GM12892 (cell line): ENCODE measurements around the gene RNF144A.

Experiments used
- POLR2A ChIP-seq: IDR thresholded peaks from 2 replicates; pipeline ENCODE4 v1.6.1; 2011; ENCODE audit warnings: low read depth, low read length, control low read depth
- POLR2AphosphoS5 ChIP-seq: IDR thresholded peaks from 2 replicates; pipeline ENCODE4 v1.6.1; 2011; ENCODE audit warnings: low read depth, low read length, control low read depth

DNA sequence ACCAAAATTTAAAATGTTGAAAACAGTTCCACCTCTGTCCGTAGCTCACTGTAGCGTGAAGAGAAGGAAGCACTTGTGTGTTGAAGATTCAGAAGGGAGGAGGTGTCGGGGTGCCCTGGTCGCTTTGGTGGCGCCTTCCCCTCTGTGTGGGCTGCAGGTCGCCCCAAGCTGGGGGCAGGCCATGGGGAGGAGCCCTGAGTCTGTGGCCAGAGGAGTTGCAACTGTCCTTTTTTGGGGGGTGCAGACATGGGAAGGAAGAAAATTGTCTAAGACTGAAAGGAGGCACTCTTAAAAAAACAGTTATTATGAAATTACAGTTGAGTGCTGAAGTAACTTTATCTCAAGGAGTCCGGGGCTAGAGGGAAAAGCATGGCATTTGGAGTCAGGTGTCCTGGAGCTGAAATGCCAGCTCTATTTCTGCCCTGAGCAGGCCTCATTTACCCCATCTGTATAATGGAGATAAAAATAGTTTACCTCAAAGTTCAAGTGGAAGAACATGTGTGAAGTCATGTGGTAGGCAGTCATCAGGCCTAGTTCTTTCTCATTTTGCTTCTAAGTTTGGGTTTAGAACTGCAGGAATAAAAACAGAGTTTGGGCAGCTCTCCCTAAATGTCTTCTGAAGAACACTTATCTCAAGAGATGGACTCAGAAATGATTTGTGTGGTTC is 82.1 kb downstream of the RNF144A start:
- TF ChIP-seq POLR2A (no peak), POLR2AphosphoS5 (no peak)
